WI38 (cell line): ENCODE measurements around the gene GPR37.

Experiments used
- H3K4me3 ChIP-seq: 2 replicates; pipeline ENCODE4 v1.5.1; 2011; ENCODE audit warnings: low read depth, mild to moderate bottlenecking, control low read depth, low read length
- CTCF ChIP-seq: IDR thresholded peaks from 2 replicates; pipeline ENCODE4 v1.5.1; 2012; ENCODE audit warnings: low read depth, mild to moderate bottlenecking, control low read depth, low read length

The GPR37 gene

GRCh38 chr7:124790645-124791044 is 25.1 kb upstream of the GPR37 start:
- no peak overlapping the region for H3K4me3 ChIP-seq

GRCh38 chr7:124785994-124786393 is 20.4 kb upstream of the GPR37 start:
- H3K4me3 ChIP-seq = no peak overlapping the region
- TF ChIP-seq CTCF = no peak

More at GRCh38 chr7:124790645-124791044, 25.1 kb upstream of the GPR37 start:
- no peak for TF ChIP-seq CTCF

- peak; percentile 83 for TF ChIP-seq CTCF
- no peak overlapping the region for H3K4me3 ChIP-seq
These were observed 19.6 kb upstream of the GPR37 start for GRCh38 chr7:124784879-124785818.

GRCh38 chr7:124783271-124783670 is 17.7 kb upstream of the GPR37 start:
- H3K4me3 ChIP-seq = no peak overlapping the region
- no peak for TF ChIP-seq CTCF

- H3K4me3 ChIP-seq = no peak overlapping the region
- TF ChIP-seq CTCF = no peak
These were observed 16.5 kb upstream of the GPR37 start for GRCh38 chr7:124781907-124782734.

GRCh38 chr7:124781418-124781817 is 15.8 kb upstream of the GPR37 start:
- TF ChIP-seq CTCF = no peak
- H3K4me3 ChIP-seq = no peak overlapping the region

- H3K4me3 ChIP-seq = no peak overlapping the region
- TF ChIP-seq CTCF = no peak
These were observed 15.0 kb upstream of the GPR37 start for GRCh38 chr7:124780608-124781007.
